Keratinocyte (primary cell): ENCODE results near the gene GRB10. TPM values are rescaled to one million over a fixed set of nuclear protein-coding genes. Genes with fewer than 3 reads are reported as not detected.

ENCODE experiments used
- DNase-seq: peaks from one replicate; pipeline ENCODE4 v3.0.0-alpha.2; 2011; ENCODE audit warnings: low read depth, missing footprints, low spot score
- FAIRE-seq: peaks from 2 replicates; lab custom pipeline; 2011; peaks lifted over from hg19 to GRCh38; lab: Jason Lieb, UNC
- H2AFZ ChIP-seq: 2 replicates; pipeline ENCODE4 v1.6.0; 2012; ENCODE audit warnings: low read length, control low read depth, inconsistent platforms; ENCODE audit not compliant: control insufficient read depth
- H3K27ac ChIP-seq: 2 replicates; pipeline ENCODE4 v1.5.1; 2011; ENCODE audit warnings: low read length; ENCODE audit not compliant: control insufficient read depth, insufficient read depth
- H3K27me3 ChIP-seq: 3 replicates; pipeline ENCODE4 v1.6.0; 2011; ENCODE audit warnings: low read length; ENCODE audit not compliant: control insufficient read depth, insufficient read depth; ENCODE audit errors: extremely low read depth
- H3K36me3 ChIP-seq, 2 experiments: 2 replicates in 1 of 2; 3 replicates in 1 of 2; pipeline ENCODE4 v1.5.1; 2011; ENCODE audit warnings: low read length in 2 of 2, mild to moderate bottlenecking in 1 of 2; ENCODE audit not compliant: control insufficient read depth in 2 of 2, insufficient read depth in 2 of 2; ENCODE audit errors: extremely low read depth in 1 of 2
- H3K4me1 ChIP-seq: 3 replicates; pipeline ENCODE4 v1.5.1; 2011; ENCODE audit warnings: low read length; ENCODE audit not compliant: control insufficient read depth, insufficient read depth; ENCODE audit errors: extremely low read depth
- H3K4me2 ChIP-seq: 3 replicates; pipeline ENCODE4 v1.6.0; 2011; ENCODE audit warnings: low read depth, low read length; ENCODE audit not compliant: control insufficient read depth, insufficient read depth; ENCODE audit errors: extremely low read depth
- H3K4me3 ChIP-seq, 3 experiments: fragments of 200-600 bp in 1 of 3; sonication (generic) in 1 of 3; 2 replicates in 2 of 3; 3 replicates in 1 of 3; pipeline ENCODE4 v1.5.1; 2011 to 2016; ENCODE audit warnings: low read length in 3 of 3, mild to moderate bottlenecking in 3 of 3, control low read depth in 2 of 3, inconsistent platforms in 1 of 3, low read depth in 1 of 3, mixed read lengths in 1 of 3, mixed run types in 1 of 3, moderate library complexity in 1 of 3; ENCODE audit not compliant: control insufficient read depth in 2 of 3, insufficient read depth in 2 of 3; ENCODE audit errors: extremely low read depth in 1 of 3
- H3K79me2 ChIP-seq: 2 replicates; pipeline ENCODE4 v1.6.0; 2012; ENCODE audit warnings: low read length; ENCODE audit not compliant: control insufficient read depth, insufficient read depth
- H3K9ac ChIP-seq: 3 replicates; pipeline ENCODE4 v1.6.0; 2011; ENCODE audit warnings: low read length; ENCODE audit not compliant: control insufficient read depth, insufficient read depth; ENCODE audit errors: extremely low read depth
- H3K9me1 ChIP-seq: 3 replicates; pipeline ENCODE4 v1.6.0; 2011; ENCODE audit warnings: low read length; ENCODE audit not compliant: control insufficient read depth, insufficient read depth; ENCODE audit errors: extremely low read depth
- H3K9me3 ChIP-seq: 2 replicates; pipeline ENCODE4 v1.5.1; 2012; ENCODE audit warnings: low read depth, low read length; ENCODE audit not compliant: control insufficient read depth
- H4K20me1 ChIP-seq: 3 replicates; pipeline ENCODE4 v1.6.0; 2011; ENCODE audit warnings: low read length; ENCODE audit not compliant: control insufficient read depth, insufficient read depth; ENCODE audit errors: extremely low read depth
- CTCF ChIP-seq, 3 experiments: IDR thresholded peaks in 1 of 3; conservative IDR thresholded peaks in 1 of 3; optimal IDR thresholded peaks in 1 of 3; 2 replicates in 2 of 3; 3 replicates in 1 of 3; pipeline versions ENCODE3 to v1.5.1; 2011; ENCODE audit warnings: low read length in 3 of 3, mild to moderate bottlenecking in 3 of 3, moderate library complexity in 2 of 3, control low read depth in 1 of 3, inconsistent platforms in 1 of 3; ENCODE audit not compliant: insufficient read depth in 2 of 3; ENCODE audit errors: extremely low read depth in 1 of 3
- EZH2 ChIP-seq: IDR thresholded peaks from one replicate; pipeline ENCODE4 v1.6.1; 2012; ENCODE audit warnings: inconsistent platforms, mild to moderate bottlenecking, low read length, moderate library complexity
- dilution Hi-C: fragments of 300-500 bp; cut with MboI; formaldehyde crosslinking; loops from one replicate; pipeline ENCODE4 v1.7.0; 2020; ENCODE audit warnings: low sequenced_read_pairs; ENCODE audit not compliant: extremely low pct_ligation_motif_present
- polyA plus RNA-seq, 5 experiments: library from polyadenylated mRNA; depleted of rRNA in 3 of 5; stranded (reverse) in 3 of 5; stranded (forward) in 1 of 5; unstranded in 1 of 5; fragments of >200 nt; gene quantifications; 1 replicate in 1 of 5; 2 replicates in 3 of 5; 3 replicates in 1 of 5; pipeline versions ENCODE4 v1.2.1 to v1.2.3, GENCODE V29; 2011 to 2012; ENCODE audit warnings: missing spikeins in 2 of 5, low read depth in 1 of 5, low replicate concordance in 1 of 5

GRB10 gene
- polyA plus RNA-seq, 1 donor (not counting 4 experiments of a cell fraction or from before 2014, with no cell fraction given) = 4.4 TPM

- Histone ChIP-seq H3K9me3 (no peaks in the 10 kb centered on the region), H2AFZ (no peak overlapping the region), H3K27me3 (peaks cover 42% of the 10 kb centered on the region), H3K9me1 (no peaks in the 10 kb centered on the region), H3K4me3 (no peak overlapping the region), H3K4me2 (no peak overlapping the region), H3K9ac (no peak overlapping the region), H3K27ac (no peak overlapping the region), H3K4me1 (no peaks in the 10 kb centered on the region), H3K36me3 (no peaks in the 10 kb centered on the region), H4K20me1 (no peaks in the 10 kb centered on the region), H3K79me2 (no peaks in the 10 kb centered on the region)
- no peak for TF ChIP-seq EZH2
- no peak for TF ChIP-seq CTCF (optimal IDR thresholded peaks at IDR 0.05 in 1 of 3, IDR thresholded peaks at IDR 0.05 in 1 of 3, conservative IDR thresholded peaks at IDR 0.05 in 1 of 3; ENCODE audit: extremely low read depth in 1 of 3, insufficient read depth in 2 of 3, low read length in 3 of 3)
- dilution Hi-C loops = no loop called here
- DNase-seq (no peak), FAIRE-seq (no peak)
Measured at GRCh38 chr7:50559881-50560280, 222.8 kb downstream of the GRB10 start.

- Histone ChIP-seq H3K79me2 (no peaks in the 10 kb centered on the region), H3K4me3 (no peak overlapping the region), H3K27ac (no peak overlapping the region), H3K9me1 (no peaks in the 10 kb centered on the region), H3K27me3 (peaks cover 38% of the 10 kb centered on the region), H3K4me2 (no peak overlapping the region), H3K36me3 (no peaks in the 10 kb centered on the region), H4K20me1 (no peaks in the 10 kb centered on the region), H3K9me3 (no peaks in the 10 kb centered on the region), H3K4me1 (no peaks in the 10 kb centered on the region), H3K9ac (no peak overlapping the region), H2AFZ (no peak overlapping the region)
- no peak for TF ChIP-seq CTCF (optimal IDR thresholded peaks at IDR 0.05 in 1 of 3, IDR thresholded peaks at IDR 0.05 in 1 of 3, conservative IDR thresholded peaks at IDR 0.05 in 1 of 3; ENCODE audit: extremely low read depth in 1 of 3, insufficient read depth in 2 of 3, low read length in 3 of 3)
- no peak for TF ChIP-seq EZH2
- dilution Hi-C loops = no loop called here
- no peak for DNase-seq
- no peak for FAIRE-seq
Measured at GRCh38 chr7:50558294-50559053, 224.2 kb downstream of the GRB10 start.
